Kidney (tissue), 14 donors: ENCODE data around the gene VAV2. TPM values are rescaled to one million over a fixed set of nuclear protein-coding genes. Genes with fewer than 3 reads are reported as not detected.

Source experiments
- DNase-seq, 5 donors: peaks; one replicate each; pipeline ENCODE4 v3.0.0-alpha.2; 2013 to 2020
- FAIRE-seq: peaks from 2 replicates; lab custom pipeline; 2012; peaks lifted over from hg19 to GRCh38; lab: Jason Lieb, UNC
- H3K27ac ChIP-seq, 2 donors: one replicate each; pipeline ENCODE4 v1.7.0; 2013; ENCODE audit warnings: low read depth in 2 of 2, low read length in 2 of 2, inconsistent platforms in 1 of 2
- H3K27me3 ChIP-seq: one replicate; pipeline ENCODE4 v1.7.1; 2013; ENCODE audit warnings: low read length, inconsistent platforms; ENCODE audit not compliant: control insufficient read depth, insufficient read depth
- H3K36me3 ChIP-seq, 3 donors: one replicate each; pipeline versions ENCODE4 v1.7.0 to v1.7.1; 2013; ENCODE audit warnings: low read length in 3 of 3, control low read depth in 1 of 3, inconsistent platforms in 1 of 3; ENCODE audit not compliant: insufficient read depth in 3 of 3, control insufficient read depth in 2 of 3
- H3K4me1 ChIP-seq, 3 donors: one replicate each; pipeline versions ENCODE4 v1.7.0 to v1.7.1; 2013; ENCODE audit warnings: low read length in 3 of 3, inconsistent platforms in 1 of 3, low read depth in 1 of 3; ENCODE audit not compliant: control insufficient read depth in 2 of 3, insufficient read depth in 2 of 3
- H3K4me3 ChIP-seq, 3 donors: one replicate each; pipeline versions ENCODE4 v1.7.0 to v1.8.1; 2013; ENCODE audit warnings: low read length in 3 of 3, control low read depth in 1 of 3, inconsistent platforms in 1 of 3
- H3K9ac ChIP-seq, 3 donors: one replicate each; pipeline versions ENCODE4 v1.7.0 to v1.7.1; 2013; ENCODE audit warnings: low read length in 3 of 3, control low read depth in 1 of 3, inconsistent platforms in 1 of 3
- H3K9me3 ChIP-seq, 3 donors: one replicate each; pipeline versions ENCODE4 v1.7.0 to v1.7.1; 2013; ENCODE audit warnings: low read length in 3 of 3, control low read depth in 1 of 3, inconsistent platforms in 1 of 3; ENCODE audit not compliant: control insufficient read depth in 2 of 3, insufficient read depth in 1 of 3
- CTCF ChIP-seq: IDR thresholded peaks from 3 replicates; pipeline ENCODE4 v1.5.1; 2012; ENCODE audit warnings: mild to moderate bottlenecking, moderate library complexity, borderline replicate concordance; ENCODE audit not compliant: insufficient read depth; ENCODE audit errors: extremely low read depth
- intact Hi-C: fragments of 100-400 bp; cut with DNase I; formaldehyde crosslinking; loops from one replicate; pipeline ENCODE4 v1.11.1; 2022
- polyA plus RNA-seq: library from polyadenylated mRNA; stranded (reverse); fragments of 350-450 nt; fragmentation: Illumina TruSeq; extraction: RNeasy Lipid Tissue Mini Kit (QIAGEN cat#74804); gene quantifications from one replicate; pipeline ENCODE4 v1.2.3, GENCODE V29; 2014; ENCODE audit warnings: low read depth, low replicate concordance; ENCODE audit not compliant: insufficient read depth
- total RNA-seq: library from RNA; stranded (reverse); fragmentation: NEBNext Ultra II Directional; extraction: Animal tissue kit (Norgen Biotek cat#: 25700); gene quantifications from one replicate; pipeline ENCODE4 v1.2.1, GENCODE V29; 2021
- donor health status: control.
- donor health status: control.
- donor health status: control.
- donor health status: control.
- donor health status: control.
- donor health status: DM: yes; HTN: yes; CAD: no.
- donor health status: Normal renal cell carcinoma (clear cell type).

The VAV2 gene
- total and polyA plus RNA-seq, 2 donors from 2014 or later, result 22.3 to 47.1 TPM

- H3K9ac ChIP-seq, result no peak overlapping the region
- peaks cover 0 to 4% (median 0%) of the 10 kb centered on the region in 3 donors for H3K9me3 ChIP-seq
- intact Hi-C loops, result no loop called here
- peaks cover 0 to 4% (median 0%) of the 10 kb centered on the region in 3 donors for H3K36me3 ChIP-seq
- FAIRE-seq (no peak), DNase-seq (no peak)
- peaks cover 4 to 32% (median 5%) of the 10 kb centered on the region in 3 donors for H3K4me1 ChIP-seq
- H3K27me3 ChIP-seq, result no peaks in the 10 kb centered on the region
- peak overlapping the region in 1 of 3 donors; percentile 32 for H3K4me3 ChIP-seq
- no peak for TF ChIP-seq CTCF
- H3K27ac ChIP-seq, result no peak overlapping the region
These were observed 76.5 kb downstream of the VAV2 start for GRCh38 chr9:133915534-133916158.

- peak overlapping the region in 1 of 3 donors; percentile 19 for H3K9ac ChIP-seq
- no peaks in the 10 kb centered on the region for H3K27me3 ChIP-seq
- H3K36me3 ChIP-seq, result peaks cover 0 to 4% (median 0%) of the 10 kb centered on the region in 3 donors
- FAIRE-seq, result no peak
- DNase-seq, result peak in 3 of 5 donors; percentile 27 to 64 (median 61)
- no peak overlapping the region for H3K4me3 ChIP-seq
- peaks cover 4 to 32% (median 5%) of the 10 kb centered on the region in 3 donors for H3K4me1 ChIP-seq
- intact Hi-C loops, result no loop called here
- peak overlapping the region; percentile 9 to 26 for H3K27ac ChIP-seq
- peaks cover 0 to 4% (median 0%) of the 10 kb centered on the region in 3 donors for H3K9me3 ChIP-seq
- no peak for TF ChIP-seq CTCF
These were observed 77.4 kb downstream of the VAV2 start for GRCh38 chr9:133914442-133915342.

- Histone ChIP-seq H3K9ac (peak overlapping the region in 1 of 3 donors; percentile 19), H3K9me3 (peaks cover 0 to 4% (median 0%) of the 10 kb centered on the region in 3 donors), H3K27ac (no peak overlapping the region), H3K36me3 (peaks cover 0 to 4% (median 0%) of the 10 kb centered on the region in 3 donors), H3K4me1 (peaks cover 4 to 25% (median 5%) of the 10 kb centered on the region in 3 donors), H3K27me3 (no peaks in the 10 kb centered on the region), H3K4me3 (no peak overlapping the region)
- DNase-seq (peak in 2 of 5 donors; percentile 30 to 48), FAIRE-seq (no peak)
- intact Hi-C loops, result no loop called here
- TF ChIP-seq CTCF, result no peak
These were observed 78.4 kb downstream of the VAV2 start for GRCh38 chr9:133913571-133914369.
